GM21526 (cell line): ENCODE measurements around the gene ACTG2.

Experiments
- ATAC-seq: cut with Tn5 transposase; IDR thresholded peaks from one replicate; pipeline ENCODE4 v1.9.1; 2021; ENCODE audit warnings: moderate library complexity; ENCODE audit not compliant: unreplicated experiment, low FRiP score

ACTG2 gene

GRCh38 chr2:73911548-73912208 is 18.9 kb downstream of the ACTG2 start:
- no peak for ATAC-seq

- ATAC-seq: no peak
These were observed 20.7 kb downstream of the ACTG2 start for GRCh38 chr2:73913414-73914054.

- ATAC-seq: no peak
These were observed 21.9 kb downstream of the ACTG2 start for GRCh38 chr2:73914667-73915066.

GRCh38 chr2:73915437-73915993 is 22.7 kb downstream of the ACTG2 start:
- no peak for ATAC-seq

GRCh38 chr2:73916666-73917065 is 23.9 kb downstream of the ACTG2 start:
- no peak for ATAC-seq

GRCh38 chr2:73917296-73917695 is 24.5 kb downstream of the ACTG2 start:
- no peak for ATAC-seq

- no peak for ATAC-seq
These were observed 24.9 kb downstream of the ACTG2 start for GRCh38 chr2:73917696-73918207.

GRCh38 chr2:73918856-73919255 is 26.0 kb downstream of the ACTG2 start:
- ATAC-seq: no peak

GRCh38 chr2:73919596-73920228 is 26.9 kb downstream of the ACTG2 start:
- no peak for ATAC-seq

- ATAC-seq: no peak
These were observed 28.1 kb downstream of the ACTG2 start for GRCh38 chr2:73920577-73921545.

GRCh38 chr2:73921581-73921980 is 28.8 kb downstream of the ACTG2 start:
- no peak for ATAC-seq

GRCh38 chr2:73922681-73923080 is 29.9 kb downstream of the ACTG2 start:
- no peak for ATAC-seq

- no peak for ATAC-seq
These were observed 32.4 kb downstream of the ACTG2 start for GRCh38 chr2:73925033-73925704.

GRCh38 chr2:73925853-73926492 is 33.2 kb downstream of the ACTG2 start:
- ATAC-seq: no peak

- peak; percentile 99 for ATAC-seq
These were observed 33.9 kb downstream of the ACTG2 start, which contains the start of gene DGUOK for GRCh38 chr2:73926493-73927327. TSS of gene DGUOK (plus strand) at chr2:73926880. CDS start at chr2:73926911, 31 bp downstream.

GRCh38 chr2:73927344-73927743 is 34.5 kb downstream of the ACTG2 start:
- no peak for ATAC-seq

GRCh38 chr2:73928963-73929347 is 36.1 kb downstream of the ACTG2 start:
- no peak for ATAC-seq

- ATAC-seq: no peak
These were observed 37.6 kb downstream of the ACTG2 start for GRCh38 chr2:73930386-73930785.
